Testis (tissue), 2 donors: Measurements from ENCODE around the gene NRF1.

Experiments
- POLR2A ChIP-seq: fragments of 450-650 bp; IDR thresholded peaks from one replicate; pipeline ENCODE4 v1.6.1; 2017; ENCODE audit warnings: antibody characterized with exemption, mild to moderate bottlenecking, moderate library complexity
- TF ChIP-seq, protein P1 (sequence below), 3 experiments: fragments of 450-650 bp in 2 of 3; fragments of 200-600 bp in 1 of 3; sonication (generic) in 1 of 3; IDR thresholded peaks; one replicate each; pipeline ENCODE4 v1.5.1; 2016 to 2019; ENCODE audit warnings: antibody characterized with exemption in 3 of 3, mild to moderate bottlenecking in 2 of 3, moderate library complexity in 1 of 3

DNA sequence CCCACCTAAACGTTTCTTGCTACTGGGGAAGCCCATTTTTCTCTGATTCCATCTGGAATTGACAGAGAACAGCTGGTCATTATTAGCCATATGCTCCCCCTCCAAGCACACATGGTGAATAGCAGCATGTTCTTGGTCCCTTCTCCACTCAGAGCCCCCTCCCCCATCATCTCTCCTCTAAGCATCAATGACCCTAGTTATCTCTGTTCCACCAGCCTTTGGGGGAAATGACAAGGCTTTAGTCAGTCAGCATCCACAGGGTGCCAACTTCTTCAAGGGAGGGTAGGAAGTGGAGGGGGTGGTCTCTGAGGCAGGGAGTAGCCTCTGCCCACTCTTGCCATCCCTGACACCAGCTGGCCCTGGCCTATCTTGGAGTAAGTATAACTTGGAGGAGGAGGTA lies 178.1 kb downstream of the NRF1 start:
- no peak for TF ChIP-seq POLR2A
- TF ChIP-seq, protein P1, sequence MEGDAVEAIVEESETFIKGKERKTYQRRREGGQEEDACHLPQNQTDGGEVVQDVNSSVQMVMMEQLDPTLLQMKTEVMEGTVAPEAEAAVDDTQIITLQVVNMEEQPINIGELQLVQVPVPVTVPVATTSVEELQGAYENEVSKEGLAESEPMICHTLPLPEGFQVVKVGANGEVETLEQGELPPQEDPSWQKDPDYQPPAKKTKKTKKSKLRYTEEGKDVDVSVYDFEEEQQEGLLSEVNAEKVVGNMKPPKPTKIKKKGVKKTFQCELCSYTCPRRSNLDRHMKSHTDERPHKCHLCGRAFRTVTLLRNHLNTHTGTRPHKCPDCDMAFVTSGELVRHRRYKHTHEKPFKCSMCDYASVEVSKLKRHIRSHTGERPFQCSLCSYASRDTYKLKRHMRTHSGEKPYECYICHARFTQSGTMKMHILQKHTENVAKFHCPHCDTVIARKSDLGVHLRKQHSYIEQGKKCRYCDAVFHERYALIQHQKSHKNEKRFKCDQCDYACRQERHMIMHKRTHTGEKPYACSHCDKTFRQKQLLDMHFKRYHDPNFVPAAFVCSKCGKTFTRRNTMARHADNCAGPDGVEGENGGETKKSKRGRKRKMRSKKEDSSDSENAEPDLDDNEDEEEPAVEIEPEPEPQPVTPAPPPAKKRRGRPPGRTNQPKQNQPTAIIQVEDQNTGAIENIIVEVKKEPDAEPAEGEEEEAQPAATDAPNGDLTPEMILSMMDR (IDR thresholded peaks at IDR 0.05): no peak
